GM15510 (cell line): Measurements from ENCODE around the gene NFX1.
A peak's percentile ranks its signal among the peaks of the same experiment; 100 is the strongest.

Experiments used
- POLR2A ChIP-seq: IDR thresholded peaks from 3 replicates; pipeline ENCODE4 v1.6.1; 2011; ENCODE audit warnings: borderline replicate concordance; ENCODE audit not compliant: insufficient read length; ENCODE audit errors: extremely low read depth

The NFX1 gene

GRCh38 chr9:33260372-33260771, 29.9 kb upstream of the NFX1 start:
- no peak for TF ChIP-seq POLR2A

- no peak for TF ChIP-seq POLR2A
These were observed 26.9 kb upstream of the NFX1 start for GRCh38 chr9:33263131-33264002.

- no peak for TF ChIP-seq POLR2A
These were observed 26.3 kb upstream of the NFX1 start for GRCh38 chr9:33264003-33264472.

GRCh38 chr9:33264473-33265177, 25.7 kb upstream of the NFX1 start, which contains the start of the genes BAG1 and CHMP5:
Gene BAG1, minus strand, starts transcription at chr9:33264708.
Gene CHMP5, plus strand, starts transcription at chr9:33265049. Its CDS starts 30 bp downstream, at chr9:33265079.
- TF ChIP-seq POLR2A, result peak; percentile 53

- TF ChIP-seq POLR2A, result no peak
These were observed 25.0 kb upstream of the NFX1 start for GRCh38 chr9:33265211-33265865.

GRCh38 chr9:33267151-33267767, 23.1 kb upstream of the NFX1 start:
- TF ChIP-seq POLR2A, result no peak

GRCh38 chr9:33270146-33270545, 20.2 kb upstream of the NFX1 start:
- no peak for TF ChIP-seq POLR2A

GRCh38 chr9:33272061-33272460, 18.3 kb upstream of the NFX1 start:
- TF ChIP-seq POLR2A, result no peak

- no peak for TF ChIP-seq POLR2A
These were observed 16.9 kb upstream of the NFX1 start for GRCh38 chr9:33273266-33273971.

GRCh38 chr9:33273972-33274328, 16.4 kb upstream of the NFX1 start:
- no peak for TF ChIP-seq POLR2A

GRCh38 chr9:33277484-33277883, 12.8 kb upstream of the NFX1 start:
- no peak for TF ChIP-seq POLR2A

- TF ChIP-seq POLR2A, result no peak
These were observed 4.8 kb upstream of the NFX1 start for GRCh38 chr9:33285502-33285901.

GRCh38 chr9:33287087-33287490, 3.2 kb upstream of the NFX1 start:
- no peak for TF ChIP-seq POLR2A

- no peak for TF ChIP-seq POLR2A
These were observed 2.1 kb upstream of the NFX1 start for GRCh38 chr9:33288235-33288634.
